ENCODE measurements around the gene ZNG1F. TPM values are rescaled to one million over a fixed set of nuclear protein-coding genes. Genes with fewer than 3 reads are reported as not detected.
"Not testable (repeated sequence)": the region's sequence is repeated elsewhere in the genome, so short reads cannot be mapped to it uniquely, and the experiment has no call there.

Gene ZNG1F
- total RNA-seq, 1 donor from 2014 or later, result 9.5 TPM

GRCh38 chr9:41125109-41125658 is 63.9 kb downstream of the ZNG1F start:
- H3K36me3 ChIP-seq (ENCODE audit: insufficient read depth, low read length); H3K4me2 ChIP-seq (ENCODE audit: low read length); H3K4me1 Mint-ChIP-seq (ENCODE audit: low read depth, unreplicated experiment); H3K27ac Mint-ChIP-seq (ENCODE audit: unreplicated experiment); H3K4me1 ChIP-seq (ENCODE audit: insufficient read depth, low read length); H3K36me3 Mint-ChIP-seq (ENCODE audit: low read depth, unreplicated experiment); H2AFZ ChIP-seq (ENCODE audit: low read depth, low read length); H3K4me3 ChIP-seq (ENCODE audit: insufficient read depth, low read depth, low read length); H3K9ac ChIP-seq (ENCODE audit: low read length); H3K4me3 Mint-ChIP-seq (ENCODE audit: unreplicated experiment); DNase-seq (ENCODE audit: low read depth); H3K27me3 ChIP-seq (ENCODE audit: insufficient read depth, low read length); H3K79me2 ChIP-seq (ENCODE audit: insufficient read depth, low read length); H3K27me3 Mint-ChIP-seq (ENCODE audit: low read depth, unreplicated experiment); H3K9me3 Mint-ChIP-seq (ENCODE audit: unreplicated experiment); H3K9me3 ChIP-seq (ENCODE audit: insufficient read depth, low read depth, low read length); H4K20me1 ChIP-seq (ENCODE audit: insufficient read depth, low read length); H3K27ac ChIP-seq (ENCODE audit: low read depth, low read length); FAIRE-seq: not testable (repeated sequence)

DNA sequence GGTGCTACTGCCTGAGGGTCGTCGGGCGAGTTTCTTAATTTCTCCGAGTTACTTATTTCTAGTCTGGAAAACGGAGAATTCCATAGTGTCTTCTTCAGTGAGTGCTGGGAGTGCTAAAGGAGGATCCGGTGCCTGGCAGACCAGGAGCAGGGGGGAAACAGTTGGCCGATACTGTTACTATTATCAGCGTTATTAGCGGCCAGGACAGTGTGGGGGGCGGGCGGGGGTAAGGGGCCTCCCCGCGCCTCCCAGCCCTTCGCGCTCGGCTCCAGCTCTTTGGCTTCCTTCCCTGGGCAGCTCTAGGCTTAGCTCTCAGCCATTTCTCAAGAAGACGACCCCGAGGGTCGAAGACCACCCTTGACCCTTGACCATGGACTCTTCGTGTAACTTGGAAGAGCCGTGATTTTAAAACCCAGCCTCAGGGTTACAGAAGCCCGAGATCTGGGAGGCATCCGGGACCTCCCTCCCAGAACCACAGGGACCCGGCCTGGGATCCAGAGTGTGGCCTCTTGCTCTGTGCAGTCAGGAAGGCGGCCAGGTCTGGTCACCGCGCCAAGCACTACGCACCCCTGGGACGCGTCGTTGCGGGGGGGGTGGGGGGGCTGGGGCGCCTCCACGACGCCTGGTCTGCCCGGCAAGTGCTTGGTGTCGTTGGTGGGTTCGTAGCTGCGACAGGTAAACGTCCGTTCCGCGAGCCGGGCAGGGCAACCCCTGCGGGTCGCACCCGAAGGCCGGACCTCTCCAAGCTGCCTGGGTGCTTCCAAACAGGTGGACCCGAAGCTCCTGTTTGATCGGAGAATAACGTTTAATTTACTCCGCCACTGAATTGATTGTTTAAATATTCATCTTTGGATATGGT is 64.6 kb downstream of the ZNG1F start:
- H3K79me2 ChIP-seq (ENCODE audit: insufficient read depth, low read length); H3K27me3 Mint-ChIP-seq (ENCODE audit: low read depth, unreplicated experiment); H3K36me3 ChIP-seq (ENCODE audit: insufficient read depth, low read length); H3K4me3 ChIP-seq (ENCODE audit: insufficient read depth, low read depth, low read length); H2AFZ ChIP-seq (ENCODE audit: low read depth, low read length); H3K9me3 Mint-ChIP-seq (ENCODE audit: unreplicated experiment); H3K27ac Mint-ChIP-seq (ENCODE audit: unreplicated experiment); H3K4me1 ChIP-seq (ENCODE audit: insufficient read depth, low read length); H3K4me2 ChIP-seq (ENCODE audit: low read length); DNase-seq (ENCODE audit: low read depth); FAIRE-seq; H4K20me1 ChIP-seq (ENCODE audit: insufficient read depth, low read length); H3K27ac ChIP-seq (ENCODE audit: low read depth, low read length); H3K27me3 ChIP-seq (ENCODE audit: insufficient read depth, low read length); H3K36me3 Mint-ChIP-seq (ENCODE audit: low read depth, unreplicated experiment); H3K4me1 Mint-ChIP-seq (ENCODE audit: low read depth, unreplicated experiment); H3K4me3 Mint-ChIP-seq (ENCODE audit: unreplicated experiment); H3K9me3 ChIP-seq (ENCODE audit: insufficient read depth, low read depth, low read length); H3K9ac ChIP-seq (ENCODE audit: low read length): not testable (repeated sequence)

GRCh38 chr9:41123812-41124211 is 65.3 kb downstream of the ZNG1F start:
- not testable (repeated sequence) for H3K9ac ChIP-seq (ENCODE audit: low read length); H4K20me1 ChIP-seq (ENCODE audit: insufficient read depth, low read length); H3K4me1 ChIP-seq (ENCODE audit: insufficient read depth, low read length); H3K27ac ChIP-seq (ENCODE audit: low read depth, low read length); H3K79me2 ChIP-seq (ENCODE audit: insufficient read depth, low read length); H3K4me1 Mint-ChIP-seq (ENCODE audit: low read depth, unreplicated experiment); H3K36me3 Mint-ChIP-seq (ENCODE audit: low read depth, unreplicated experiment); H3K4me2 ChIP-seq (ENCODE audit: low read length); H3K4me3 ChIP-seq (ENCODE audit: insufficient read depth, low read depth, low read length); DNase-seq (ENCODE audit: low read depth); H3K27ac Mint-ChIP-seq (ENCODE audit: unreplicated experiment); H2AFZ ChIP-seq (ENCODE audit: low read depth, low read length); H3K9me3 Mint-ChIP-seq (ENCODE audit: unreplicated experiment); H3K36me3 ChIP-seq (ENCODE audit: insufficient read depth, low read length); H3K4me3 Mint-ChIP-seq (ENCODE audit: unreplicated experiment); H3K9me3 ChIP-seq (ENCODE audit: insufficient read depth, low read depth, low read length); FAIRE-seq; H3K27me3 ChIP-seq (ENCODE audit: insufficient read depth, low read length); H3K27me3 Mint-ChIP-seq (ENCODE audit: low read depth, unreplicated experiment)

- FAIRE-seq; DNase-seq (ENCODE audit: low read depth); H3K36me3 Mint-ChIP-seq (ENCODE audit: low read depth, unreplicated experiment); H3K9me3 Mint-ChIP-seq (ENCODE audit: unreplicated experiment); H3K79me2 ChIP-seq (ENCODE audit: insufficient read depth, low read length); H3K4me1 Mint-ChIP-seq (ENCODE audit: low read depth, unreplicated experiment); H2AFZ ChIP-seq (ENCODE audit: low read depth, low read length); H3K4me3 ChIP-seq (ENCODE audit: insufficient read depth, low read depth, low read length); H3K4me1 ChIP-seq (ENCODE audit: insufficient read depth, low read length); H3K27ac Mint-ChIP-seq (ENCODE audit: unreplicated experiment); H3K36me3 ChIP-seq (ENCODE audit: insufficient read depth, low read length); H3K27me3 ChIP-seq (ENCODE audit: insufficient read depth, low read length); H3K9ac ChIP-seq (ENCODE audit: low read length); H3K27ac ChIP-seq (ENCODE audit: low read depth, low read length); H3K27me3 Mint-ChIP-seq (ENCODE audit: low read depth, unreplicated experiment); H4K20me1 ChIP-seq (ENCODE audit: insufficient read depth, low read length); H3K4me3 Mint-ChIP-seq (ENCODE audit: unreplicated experiment); H3K9me3 ChIP-seq (ENCODE audit: insufficient read depth, low read depth, low read length); H3K4me2 ChIP-seq (ENCODE audit: low read length): not testable (repeated sequence)
Observed at GRCh38 chr9:41123396-41123795, 65.7 kb downstream of the ZNG1F start.

DNA sequence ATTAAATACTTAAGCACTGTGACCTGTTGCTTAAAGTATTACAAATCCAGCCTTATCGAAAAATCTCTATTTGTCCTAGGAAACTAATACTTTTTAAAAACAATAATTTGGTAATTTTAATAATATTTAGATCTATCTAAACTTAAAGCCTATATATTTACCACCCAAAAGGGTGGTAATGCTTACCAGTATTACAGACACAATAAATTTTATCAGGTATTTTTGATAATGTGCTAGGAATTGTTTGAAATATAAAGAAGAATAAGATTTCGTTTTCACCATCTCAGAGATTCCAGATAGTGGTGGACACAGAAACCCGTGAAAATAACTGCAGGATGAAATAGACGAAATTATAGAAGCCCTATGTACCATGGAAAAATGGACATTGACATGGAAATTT is 68.4 kb downstream of the ZNG1F start:
- not testable (repeated sequence) for H3K4me1 Mint-ChIP-seq (ENCODE audit: low read depth, unreplicated experiment); DNase-seq (ENCODE audit: low read depth); H3K9ac ChIP-seq (ENCODE audit: low read length); H3K27ac ChIP-seq (ENCODE audit: low read depth, low read length); H4K20me1 ChIP-seq (ENCODE audit: insufficient read depth, low read length); H3K36me3 ChIP-seq (ENCODE audit: insufficient read depth, low read length); H3K4me3 ChIP-seq (ENCODE audit: insufficient read depth, low read depth, low read length); H3K79me2 ChIP-seq (ENCODE audit: insufficient read depth, low read length); H3K9me3 ChIP-seq (ENCODE audit: insufficient read depth, low read depth, low read length); H3K4me3 Mint-ChIP-seq (ENCODE audit: unreplicated experiment); H3K4me2 ChIP-seq (ENCODE audit: low read length); H3K27me3 Mint-ChIP-seq (ENCODE audit: low read depth, unreplicated experiment); H3K36me3 Mint-ChIP-seq (ENCODE audit: low read depth, unreplicated experiment); FAIRE-seq; H3K4me1 ChIP-seq (ENCODE audit: insufficient read depth, low read length); H3K27me3 ChIP-seq (ENCODE audit: insufficient read depth, low read length); H3K9me3 Mint-ChIP-seq (ENCODE audit: unreplicated experiment); H3K27ac Mint-ChIP-seq (ENCODE audit: unreplicated experiment); H2AFZ ChIP-seq (ENCODE audit: low read depth, low read length)

DNA sequence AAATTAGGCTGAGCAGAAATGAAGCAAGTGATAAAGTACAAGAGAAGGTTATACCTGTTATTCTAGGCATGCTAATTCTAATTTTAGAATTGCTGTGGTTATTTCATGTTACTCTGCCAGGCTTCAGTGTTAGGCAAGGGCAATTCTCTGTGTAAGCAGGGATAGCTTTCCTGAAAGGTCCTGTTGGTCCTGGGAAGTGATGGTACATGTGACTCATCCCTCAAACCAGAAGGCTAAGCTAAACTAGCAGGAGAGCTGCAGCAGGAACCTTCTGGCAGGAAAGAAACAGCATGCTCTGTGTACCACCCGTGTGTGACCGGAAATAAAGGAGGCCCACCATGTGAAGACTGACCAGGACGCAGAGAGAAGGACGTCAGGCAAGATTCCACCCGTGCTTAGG is 69.4 kb downstream of the ZNG1F start:
- H3K27me3 Mint-ChIP-seq (ENCODE audit: low read depth, unreplicated experiment); H2AFZ ChIP-seq (ENCODE audit: low read depth, low read length); H4K20me1 ChIP-seq (ENCODE audit: insufficient read depth, low read length); H3K9me3 ChIP-seq (ENCODE audit: insufficient read depth, low read depth, low read length); H3K79me2 ChIP-seq (ENCODE audit: insufficient read depth, low read length); DNase-seq (ENCODE audit: low read depth); H3K4me1 ChIP-seq (ENCODE audit: insufficient read depth, low read length); H3K36me3 ChIP-seq (ENCODE audit: insufficient read depth, low read length); H3K27ac Mint-ChIP-seq (ENCODE audit: unreplicated experiment); H3K4me3 ChIP-seq (ENCODE audit: insufficient read depth, low read depth, low read length); H3K4me2 ChIP-seq (ENCODE audit: low read length); H3K27me3 ChIP-seq (ENCODE audit: insufficient read depth, low read length); H3K36me3 Mint-ChIP-seq (ENCODE audit: low read depth, unreplicated experiment); H3K4me1 Mint-ChIP-seq (ENCODE audit: low read depth, unreplicated experiment); FAIRE-seq; H3K4me3 Mint-ChIP-seq (ENCODE audit: unreplicated experiment); H3K27ac ChIP-seq (ENCODE audit: low read depth, low read length); H3K9ac ChIP-seq (ENCODE audit: low read length); H3K9me3 Mint-ChIP-seq (ENCODE audit: unreplicated experiment): not testable (repeated sequence)

All from astrocyte (in vitro differentiated cells and primary cell).